Measurements from ENCODE around the gene MS4A2. TPM values are rescaled to one million over a fixed set of nuclear protein-coding genes. Genes with fewer than 3 reads are reported as not detected.
"Not testable (repeated sequence)": the region's sequence is repeated elsewhere in the genome, so short reads cannot be mapped to it uniquely, and the experiment has no call there.

The MS4A2 gene
- polyA plus RNA-seq, 1 experiment: not detected

- DNase-seq (ENCODE audit: low read depth, low spot score): no peak
- CTCF ChIA-PET: no interaction called here
- H3K27ac ChIP-seq (ENCODE audit: low read depth, low read length): no peak overlapping the region
These were observed 37.6 kb downstream of the MS4A2 start for GRCh38 chr11:60125956-60126585.

DNA sequence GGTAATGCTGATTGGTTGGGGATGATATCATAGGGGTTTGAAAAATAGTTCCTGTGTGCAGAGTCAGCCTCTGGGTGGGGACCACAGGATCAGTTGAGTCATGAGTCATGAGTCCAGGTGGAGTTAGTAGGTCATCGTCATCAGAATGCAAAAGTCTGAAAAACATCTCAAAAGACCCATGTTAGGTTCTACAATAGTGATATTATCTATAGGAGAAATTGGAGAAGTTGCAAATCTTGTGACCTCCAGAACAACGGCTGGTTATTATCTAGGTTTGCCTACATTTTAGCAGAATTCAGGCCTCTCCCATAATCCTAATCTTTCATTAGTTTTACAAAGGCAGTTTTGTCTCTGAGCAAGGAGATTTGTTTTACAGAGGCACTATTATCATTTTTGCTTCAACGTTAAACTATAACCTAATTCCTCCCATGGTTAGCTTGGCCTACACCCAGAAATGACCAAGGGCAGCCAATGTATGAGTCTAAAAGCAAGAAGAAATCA is 38.9 kb downstream of the MS4A2 start:
- no peak for DNase-seq (ENCODE audit: low read depth, low spot score)
- TF ChIP-seq, protein P1, sequence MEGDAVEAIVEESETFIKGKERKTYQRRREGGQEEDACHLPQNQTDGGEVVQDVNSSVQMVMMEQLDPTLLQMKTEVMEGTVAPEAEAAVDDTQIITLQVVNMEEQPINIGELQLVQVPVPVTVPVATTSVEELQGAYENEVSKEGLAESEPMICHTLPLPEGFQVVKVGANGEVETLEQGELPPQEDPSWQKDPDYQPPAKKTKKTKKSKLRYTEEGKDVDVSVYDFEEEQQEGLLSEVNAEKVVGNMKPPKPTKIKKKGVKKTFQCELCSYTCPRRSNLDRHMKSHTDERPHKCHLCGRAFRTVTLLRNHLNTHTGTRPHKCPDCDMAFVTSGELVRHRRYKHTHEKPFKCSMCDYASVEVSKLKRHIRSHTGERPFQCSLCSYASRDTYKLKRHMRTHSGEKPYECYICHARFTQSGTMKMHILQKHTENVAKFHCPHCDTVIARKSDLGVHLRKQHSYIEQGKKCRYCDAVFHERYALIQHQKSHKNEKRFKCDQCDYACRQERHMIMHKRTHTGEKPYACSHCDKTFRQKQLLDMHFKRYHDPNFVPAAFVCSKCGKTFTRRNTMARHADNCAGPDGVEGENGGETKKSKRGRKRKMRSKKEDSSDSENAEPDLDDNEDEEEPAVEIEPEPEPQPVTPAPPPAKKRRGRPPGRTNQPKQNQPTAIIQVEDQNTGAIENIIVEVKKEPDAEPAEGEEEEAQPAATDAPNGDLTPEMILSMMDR (IDR thresholded peaks at IDR 0.05; ENCODE audit: low read depth, low read length): no peak
- Histone ChIP-seq H3K27ac (ENCODE audit: low read depth, low read length) (no peak overlapping the region), H3K4me3 (ENCODE audit: low read depth, low read length) (no peak overlapping the region), H3K27me3 (ENCODE audit: control insufficient read depth, insufficient read depth, low read length) (no peaks in the 10 kb centered on the region), H3K9me3 (ENCODE audit: control insufficient read depth, insufficient read depth, low read length) (peaks cover 9% of the 10 kb centered on the region; the same call in 1 of the 2 replicates)
- ChIA-PET POLR2A (no interaction called here), CTCF (no interaction called here)

More at GRCh38 chr11:60125956-60126585, 37.6 kb downstream of the MS4A2 start:
- TF ChIP-seq, protein P1 (IDR thresholded peaks at IDR 0.05; ENCODE audit: low read depth, low read length): no peak
- no peak overlapping the region for H3K4me3 ChIP-seq (ENCODE audit: low read depth, low read length)
- H3K9me3 ChIP-seq (ENCODE audit: control insufficient read depth, insufficient read depth, low read length): peaks cover 9% of the 10 kb centered on the region; the same call in 1 of the 2 replicates
- H3K27me3 ChIP-seq (ENCODE audit: control insufficient read depth, insufficient read depth, low read length): no peaks in the 10 kb centered on the region
- POLR2A ChIA-PET: no interaction called here

GRCh38 chr11:60128376-60128775 is 39.9 kb downstream of the MS4A2 start:
- ChIA-PET CTCF (no interaction called here), POLR2A (no interaction called here)
- H3K4me3 ChIP-seq (ENCODE audit: low read depth, low read length): no peak overlapping the region
- H3K9me3 ChIP-seq (ENCODE audit: control insufficient read depth, insufficient read depth, low read length): peaks cover 9% of the 10 kb centered on the region; the same call in 1 of the 2 replicates
- no peak for DNase-seq (ENCODE audit: low read depth, low spot score)
- no peaks in the 10 kb centered on the region for H3K27me3 ChIP-seq (ENCODE audit: control insufficient read depth, insufficient read depth, low read length)
- TF ChIP-seq, protein P1 (IDR thresholded peaks at IDR 0.05; ENCODE audit: low read depth, low read length): no peak
- no peak overlapping the region for H3K27ac ChIP-seq (ENCODE audit: low read depth, low read length)

DNA sequence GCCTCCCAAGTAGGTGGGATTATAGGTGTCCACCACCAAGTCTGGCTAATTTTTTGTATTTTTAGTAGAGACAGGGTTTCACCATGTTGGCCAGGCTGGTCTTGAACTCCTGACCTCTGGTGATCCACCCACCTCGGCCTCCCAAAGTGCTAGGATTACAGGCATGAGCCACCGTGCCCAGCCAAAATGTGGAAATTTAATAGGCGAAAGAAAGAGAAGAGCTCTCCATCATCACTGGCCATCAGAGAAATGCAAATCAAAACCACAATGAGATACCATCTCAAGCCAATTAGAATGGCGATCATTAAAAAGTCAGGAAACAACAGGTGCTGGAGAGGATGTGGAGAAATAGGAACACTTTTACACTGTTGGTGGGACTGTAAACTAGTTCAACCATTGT is 40.4 kb downstream of the MS4A2 start:
- H3K9me3 ChIP-seq (ENCODE audit: control insufficient read depth, insufficient read depth, low read length); H3K4me3 ChIP-seq (ENCODE audit: low read depth, low read length); POLR2A ChIA-PET; CTCF ChIA-PET; H3K27ac ChIP-seq (ENCODE audit: low read depth, low read length); H3K27me3 ChIP-seq (ENCODE audit: control insufficient read depth, insufficient read depth, low read length); DNase-seq (ENCODE audit: low read depth, low spot score): not testable (repeated sequence)

- no peak overlapping the region for H3K27ac ChIP-seq (ENCODE audit: low read depth, low read length)
- TF ChIP-seq, protein P1 (IDR thresholded peaks at IDR 0.05; ENCODE audit: low read depth, low read length): no peak
- DNase-seq (ENCODE audit: low read depth, low spot score): no peak
- no peaks in the 10 kb centered on the region for H3K27me3 ChIP-seq (ENCODE audit: control insufficient read depth, insufficient read depth, low read length)
- CTCF ChIA-PET: no interaction called here
- POLR2A ChIA-PET: no interaction called here
- no peak overlapping the region for H3K4me3 ChIP-seq (ENCODE audit: low read depth, low read length)
- peaks cover 10% of the 10 kb centered on the region; the same call in 1 of the 2 replicates for H3K9me3 ChIP-seq (ENCODE audit: control insufficient read depth, insufficient read depth, low read length)
These were observed 41.4 kb downstream of the MS4A2 start for GRCh38 chr11:60129853-60130252.
